Measurements from ENCODE around the gene TCEANC2.
"Not testable (repeated sequence)": the region's sequence is repeated elsewhere in the genome, so short reads cannot be mapped to it uniquely, and the experiment has no call there.

TCEANC2 gene

GRCh38 chr1:54028306-54029251 is 24.8 kb upstream of the TCEANC2 start:
- H3K4me3 ChIP-seq (ENCODE audit: extremely low read depth, insufficient read depth, low read length, poor library complexity, severe bottlenecking), result no peak overlapping the region
- no peaks in the 10 kb centered on the region for H3K9me3 ChIP-seq (ENCODE audit: control insufficient read depth, low read length)
- H3K36me3 ChIP-seq (ENCODE audit: control insufficient read depth, insufficient read depth, low read length), result peaks cover 28% of the 10 kb centered on the region
- peaks cover 10% of the 10 kb centered on the region for H3K4me1 ChIP-seq (ENCODE audit: control insufficient read depth, insufficient read depth, low read length, poor library complexity, severe bottlenecking)
- WGBS, 2 experiments (ENCODE audit: insufficient coverage in 2 of 2), result 91 to 94% methylated on average over 3 of the region's 3 CpGs
- H3K27ac ChIP-seq (ENCODE audit: low read depth, low read length, severe bottlenecking), result peak overlapping the region; percentile 37

- no peaks in the 10 kb centered on the region for H3K9me3 ChIP-seq (ENCODE audit: control insufficient read depth, low read length)
- peaks cover 67% of the 10 kb centered on the region for H3K36me3 ChIP-seq (ENCODE audit: control insufficient read depth, insufficient read depth, low read length)
These were observed 15.9 kb upstream of the TCEANC2 start for GRCh38 chr1:54037476-54037875.

GRCh38 chr1:54041806-54042205 is 11.6 kb upstream of the TCEANC2 start:
- no peak overlapping the region for H3K27ac ChIP-seq (ENCODE audit: low read depth, low read length, severe bottlenecking)
- peaks cover 49% of the 10 kb centered on the region for H3K36me3 ChIP-seq (ENCODE audit: control insufficient read depth, insufficient read depth, low read length)
- no peaks in the 10 kb centered on the region for H3K4me1 ChIP-seq (ENCODE audit: control insufficient read depth, insufficient read depth, low read length, poor library complexity, severe bottlenecking)
- H3K4me3 ChIP-seq (ENCODE audit: extremely low read depth, insufficient read depth, low read length, poor library complexity, severe bottlenecking), result no peak overlapping the region
- no CpG with 5 or more reads among the region's 1 CpG for WGBS, 2 experiments (ENCODE audit: insufficient coverage in 2 of 2)
- no peaks in the 10 kb centered on the region for H3K9me3 ChIP-seq (ENCODE audit: control insufficient read depth, low read length)

More at GRCh38 chr1:54037476-54037875, 15.9 kb upstream of the TCEANC2 start:
- H3K4me3 ChIP-seq (ENCODE audit: extremely low read depth, insufficient read depth, low read length, poor library complexity, severe bottlenecking), result no peak overlapping the region
- H3K4me1 ChIP-seq (ENCODE audit: control insufficient read depth, insufficient read depth, low read length, poor library complexity, severe bottlenecking), result no peaks in the 10 kb centered on the region
- no peak overlapping the region for H3K27ac ChIP-seq (ENCODE audit: low read depth, low read length, severe bottlenecking)

- peaks cover 10% of the 10 kb centered on the region for H3K4me1 ChIP-seq (ENCODE audit: control insufficient read depth, insufficient read depth, low read length, poor library complexity, severe bottlenecking)
- peaks cover 24% of the 10 kb centered on the region for H3K36me3 ChIP-seq (ENCODE audit: control insufficient read depth, insufficient read depth, low read length)
- no peak overlapping the region for H3K27ac ChIP-seq (ENCODE audit: low read depth, low read length, severe bottlenecking)
- H3K4me3 ChIP-seq (ENCODE audit: extremely low read depth, insufficient read depth, low read length, poor library complexity, severe bottlenecking), result no peak overlapping the region
- H3K9me3 ChIP-seq (ENCODE audit: control insufficient read depth, low read length), result no peaks in the 10 kb centered on the region
- 89 to 100% methylated on average over 1 to 2 of the region's 2 CpGs for whole genome bisulfite sequencing, 2 experiments (ENCODE audit: insufficient coverage in 2 of 2)
These were observed 7.9 kb upstream of the TCEANC2 start for GRCh38 chr1:54045496-54045895.

- H3K36me3 ChIP-seq (ENCODE audit: control insufficient read depth, insufficient read depth, low read length), result peaks cover 17% of the 10 kb centered on the region
- WGBS, 2 experiments (ENCODE audit: insufficient coverage in 2 of 2), result 79 to 89% methylated on average over 2 of the region's 7 CpGs
- peaks cover 10% of the 10 kb centered on the region for H3K4me1 ChIP-seq (ENCODE audit: control insufficient read depth, insufficient read depth, low read length, poor library complexity, severe bottlenecking)
- no peaks in the 10 kb centered on the region for H3K9me3 ChIP-seq (ENCODE audit: control insufficient read depth, low read length)
- no peak overlapping the region for H3K27ac ChIP-seq (ENCODE audit: low read depth, low read length, severe bottlenecking)
- H3K4me3 ChIP-seq (ENCODE audit: extremely low read depth, insufficient read depth, low read length, poor library complexity, severe bottlenecking), result no peak overlapping the region
These were observed 6.6 kb upstream of the TCEANC2 start for GRCh38 chr1:54046671-54047383.

- Histone ChIP-seq H3K4me1 (ENCODE audit: control insufficient read depth, insufficient read depth, low read length, poor library complexity, severe bottlenecking) (peaks cover 10% of the 10 kb centered on the region), H3K27ac (ENCODE audit: low read depth, low read length, severe bottlenecking) (no peak overlapping the region), H3K9me3 (ENCODE audit: control insufficient read depth, low read length) (no peaks in the 10 kb centered on the region), H3K4me3 (ENCODE audit: extremely low read depth, insufficient read depth, low read length, poor library complexity, severe bottlenecking) (no peak overlapping the region), H3K36me3 (ENCODE audit: control insufficient read depth, insufficient read depth, low read length) (peaks cover 9% of the 10 kb centered on the region)
- WGBS, 2 experiments (ENCODE audit: insufficient coverage in 2 of 2), result 80 to 83% methylated on average over 1 of the region's 5 CpGs
These were observed 5.8 kb upstream of the TCEANC2 start for GRCh38 chr1:54047384-54048305.

- 96 to 98% methylated on average over 6 to 11 of the region's 12 CpGs for WGBS, 2 experiments (ENCODE audit: insufficient coverage in 2 of 2)
- not testable (repeated sequence) for H3K36me3 ChIP-seq (ENCODE audit: control insufficient read depth, insufficient read depth, low read length); H3K27ac ChIP-seq (ENCODE audit: low read depth, low read length, severe bottlenecking); H3K9me3 ChIP-seq (ENCODE audit: control insufficient read depth, low read length); H3K4me3 ChIP-seq (ENCODE audit: extremely low read depth, insufficient read depth, low read length, poor library complexity, severe bottlenecking)
- peaks cover 18% of the 10 kb centered on the region for H3K4me1 ChIP-seq (ENCODE audit: control insufficient read depth, insufficient read depth, low read length, poor library complexity, severe bottlenecking)
These were observed 3.0 kb upstream of the TCEANC2 start for GRCh38 chr1:54050435-54050834.

GRCh38 chr1:54051933-54052430 is 1.4 kb upstream of the TCEANC2 start:
- 14 to 18% methylated on average over 4 to 6 of the region's 8 CpGs for WGBS, 2 experiments (ENCODE audit: insufficient coverage in 2 of 2)
- Histone ChIP-seq H3K27ac (ENCODE audit: low read depth, low read length, severe bottlenecking) (peak overlapping the region; percentile 96), H3K4me1 (ENCODE audit: control insufficient read depth, insufficient read depth, low read length, poor library complexity, severe bottlenecking) (peaks cover 18% of the 10 kb centered on the region), H3K9me3 (ENCODE audit: control insufficient read depth, low read length) (no peaks in the 10 kb centered on the region), H3K36me3 (ENCODE audit: control insufficient read depth, insufficient read depth, low read length) (peaks cover 3% of the 10 kb centered on the region), H3K4me3 (ENCODE audit: extremely low read depth, insufficient read depth, low read length, poor library complexity, severe bottlenecking) (peak overlapping the region; percentile 91)

GRCh38 chr1:54052431-54052933 is 926 bp upstream of the TCEANC2 start:
- peak overlapping the region; percentile 96 for H3K27ac ChIP-seq (ENCODE audit: low read depth, low read length, severe bottlenecking)
- no peaks in the 10 kb centered on the region for H3K9me3 ChIP-seq (ENCODE audit: control insufficient read depth, low read length)
- H3K4me3 ChIP-seq (ENCODE audit: extremely low read depth, insufficient read depth, low read length, poor library complexity, severe bottlenecking), result peak overlapping the region; percentile 91
- H3K36me3 ChIP-seq (ENCODE audit: control insufficient read depth, insufficient read depth, low read length), result peaks cover 3% of the 10 kb centered on the region
- WGBS, 2 experiments (ENCODE audit: insufficient coverage in 2 of 2), result 1% methylated on average over 12 to 20 of the region's 23 CpGs
- peaks cover 14% of the 10 kb centered on the region for H3K4me1 ChIP-seq (ENCODE audit: control insufficient read depth, insufficient read depth, low read length, poor library complexity, severe bottlenecking)

Data from mesodermal cell (in vitro differentiated cells).